Right renal pelvis (tissue), 4 donors: ENCODE measurements around the gene AHDC1. TPM values are rescaled to one million over a fixed set of nuclear protein-coding genes. Genes with fewer than 3 reads are reported as not detected.

Experiments used
- DNase-seq, 4 donors: peaks; one replicate each; pipeline ENCODE4 v3.0.0-alpha.2; 2013; ENCODE audit warnings: low read depth in 4 of 4, low spot score in 3 of 4, missing footprints in 1 of 4
- polyA plus RNA-seq, 4 donors: library from polyadenylated mRNA; unstranded; fragments of 120-200 nt; gene quantifications; one replicate each; pipeline ENCODE4 v1.2.1, GENCODE V29; 2013; ENCODE audit not compliant: insufficient read length in 4 of 4

AHDC1 gene
- polyA plus RNA-seq, 4 donors = 39.4 to 51.5 (median 46.8) TPM

DNA sequence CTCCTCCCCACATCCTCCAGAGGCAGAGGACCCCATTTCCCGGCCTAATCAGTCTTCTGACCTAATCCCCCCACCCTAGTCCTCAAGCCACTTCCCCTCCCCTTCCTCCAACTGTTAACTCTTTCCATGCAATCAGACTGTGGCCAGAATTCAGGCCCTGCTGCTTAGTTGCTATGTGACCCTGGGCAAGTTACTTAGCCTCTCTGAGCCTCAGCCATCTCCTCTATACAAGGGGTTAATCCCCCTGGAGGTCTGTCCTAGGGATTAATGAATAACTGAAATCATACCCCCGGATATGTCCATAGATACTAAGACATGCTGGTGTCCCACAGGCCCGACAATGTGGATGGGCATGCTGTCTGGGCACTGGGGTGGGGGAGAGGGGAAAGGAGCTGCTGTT lies 18.3 kb downstream of the AHDC1 start:
- DNase-seq = no peak

GRCh38 chr1:27584453-27584852 lies 19.5 kb downstream of the AHDC1 start:
- no peak for DNase-seq

- no peak for DNase-seq
Measured at GRCh38 chr1:27583479-27583878, 20.5 kb downstream of the AHDC1 start.

GRCh38 chr1:27581823-27582243 lies 22.1 kb downstream of the AHDC1 start:
- DNase-seq = no peak

DNA sequence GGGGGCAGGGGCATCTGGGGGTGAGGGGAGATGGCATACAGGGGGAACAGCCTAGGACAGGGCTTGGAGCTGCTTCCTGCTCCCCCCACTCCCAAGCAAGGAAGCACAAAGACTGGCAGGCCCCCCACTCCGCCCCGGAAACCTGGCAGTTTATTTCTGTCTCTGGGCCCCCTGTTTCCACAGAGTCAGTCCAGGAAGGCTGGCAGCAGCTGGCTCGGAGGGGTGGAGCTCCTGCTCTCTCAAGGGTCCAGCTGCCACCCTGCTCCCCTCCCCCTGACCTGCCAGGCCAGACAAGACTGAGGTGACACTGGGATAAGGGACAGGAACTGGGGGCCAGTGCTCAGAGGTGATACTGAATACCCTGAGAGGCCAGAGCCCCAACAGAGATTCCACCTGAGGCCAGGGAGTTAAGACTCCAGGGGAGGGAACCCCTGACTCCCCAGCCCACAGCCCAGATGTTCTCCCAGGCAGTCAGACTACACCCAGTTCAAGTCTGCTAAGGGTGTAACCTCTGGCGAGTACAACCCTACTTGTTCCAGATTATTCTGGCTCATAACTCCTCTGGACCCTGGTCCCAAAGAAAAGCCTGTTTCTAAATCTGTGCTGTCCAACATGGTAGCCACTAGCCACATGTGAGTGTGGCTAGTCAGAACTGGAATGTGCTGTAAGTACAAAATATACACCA lies 26.3 kb downstream of the AHDC1 start:
- no peak for DNase-seq

DNA sequence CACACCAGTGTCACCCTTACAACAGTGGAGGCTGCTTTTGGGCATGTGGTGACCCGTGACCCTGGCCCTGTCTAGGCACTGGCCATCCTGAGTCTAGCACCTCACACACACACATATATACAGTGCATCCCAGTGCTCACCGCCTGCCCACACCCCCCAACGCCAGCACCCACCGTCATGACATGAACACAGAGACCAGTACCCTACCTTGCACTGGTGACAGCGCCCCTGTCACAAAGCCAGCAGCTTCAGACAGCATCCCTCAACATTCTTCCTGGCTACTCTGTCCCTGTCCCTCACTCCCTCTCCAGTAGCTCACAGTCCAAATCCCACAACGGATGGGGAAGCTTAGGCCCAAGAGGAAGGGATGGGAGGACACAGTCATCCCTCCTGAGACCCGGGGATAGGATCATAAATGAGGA lies 27.1 kb downstream of the AHDC1 start:
- DNase-seq = no peak

GRCh38 chr1:27575840-27576331 lies 28.1 kb downstream of the AHDC1 start:
- DNase-seq = no peak

DNA sequence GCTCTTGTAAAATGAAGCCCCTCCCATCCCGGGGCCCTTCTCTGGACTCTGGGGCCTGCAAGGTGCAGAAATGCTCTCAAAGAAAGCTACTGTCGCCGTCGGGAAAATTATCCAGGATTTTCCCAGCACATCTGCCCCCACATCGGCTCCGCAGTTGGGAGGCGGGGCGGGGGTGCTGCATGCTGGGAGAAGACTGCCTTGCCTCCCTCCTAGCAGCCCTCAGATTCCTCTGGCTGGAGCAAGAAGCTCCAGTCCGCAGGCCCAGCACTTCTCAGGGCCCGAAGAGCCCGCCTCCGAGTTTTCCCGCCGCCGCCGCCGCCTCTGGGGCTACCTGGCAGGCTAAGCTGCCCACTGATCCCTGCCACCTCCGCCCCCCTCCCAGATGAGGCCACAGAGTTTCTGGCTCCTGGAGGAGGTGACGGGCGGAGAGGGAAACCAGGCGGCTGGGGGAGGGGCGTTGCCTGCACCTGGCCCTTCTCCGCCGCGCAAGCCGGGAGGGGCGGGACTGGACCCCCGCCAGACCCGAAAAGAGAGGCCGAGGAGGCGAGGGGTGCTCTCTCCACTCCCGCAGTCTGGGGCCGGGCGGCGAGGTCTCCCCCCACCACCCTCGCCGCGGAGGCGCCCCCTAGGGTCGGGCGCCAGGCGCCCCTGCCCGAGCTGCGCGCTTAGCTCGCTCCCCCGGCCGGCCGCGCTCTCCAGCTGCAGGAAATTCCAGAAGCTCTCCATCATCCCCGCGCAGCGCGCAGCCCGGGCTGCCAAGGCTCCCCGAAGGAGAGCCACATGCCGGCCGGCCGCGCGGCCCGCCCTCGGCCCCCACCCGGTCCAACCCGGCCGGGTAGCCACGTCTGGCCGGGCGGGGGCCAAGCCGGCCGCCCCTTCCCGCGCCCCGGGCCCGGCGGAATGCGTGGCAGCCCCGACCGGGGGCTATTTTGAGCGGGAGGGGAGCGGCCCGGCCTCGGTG lies 28.8 kb downstream of the AHDC1 start:
- DNase-seq = no peak

- DNase-seq = no peak
Measured at GRCh38 chr1:27574001-27574781, 29.8 kb downstream of the AHDC1 start.

- DNase-seq = no peak
Measured at GRCh38 chr1:27572679-27573426, 31.1 kb downstream of the AHDC1 start.

- no peak for DNase-seq
Measured at GRCh38 chr1:27572019-27572678, 31.8 kb downstream of the AHDC1 start.

GRCh38 chr1:27571439-27572018 lies 32.4 kb downstream of the AHDC1 start:
- no peak for DNase-seq

GRCh38 chr1:27570784-27571183 lies 33.2 kb downstream of the AHDC1 start:
- no peak for DNase-seq

GRCh38 chr1:27570356-27570755 lies 33.6 kb downstream of the AHDC1 start:
- no peak for DNase-seq

DNA sequence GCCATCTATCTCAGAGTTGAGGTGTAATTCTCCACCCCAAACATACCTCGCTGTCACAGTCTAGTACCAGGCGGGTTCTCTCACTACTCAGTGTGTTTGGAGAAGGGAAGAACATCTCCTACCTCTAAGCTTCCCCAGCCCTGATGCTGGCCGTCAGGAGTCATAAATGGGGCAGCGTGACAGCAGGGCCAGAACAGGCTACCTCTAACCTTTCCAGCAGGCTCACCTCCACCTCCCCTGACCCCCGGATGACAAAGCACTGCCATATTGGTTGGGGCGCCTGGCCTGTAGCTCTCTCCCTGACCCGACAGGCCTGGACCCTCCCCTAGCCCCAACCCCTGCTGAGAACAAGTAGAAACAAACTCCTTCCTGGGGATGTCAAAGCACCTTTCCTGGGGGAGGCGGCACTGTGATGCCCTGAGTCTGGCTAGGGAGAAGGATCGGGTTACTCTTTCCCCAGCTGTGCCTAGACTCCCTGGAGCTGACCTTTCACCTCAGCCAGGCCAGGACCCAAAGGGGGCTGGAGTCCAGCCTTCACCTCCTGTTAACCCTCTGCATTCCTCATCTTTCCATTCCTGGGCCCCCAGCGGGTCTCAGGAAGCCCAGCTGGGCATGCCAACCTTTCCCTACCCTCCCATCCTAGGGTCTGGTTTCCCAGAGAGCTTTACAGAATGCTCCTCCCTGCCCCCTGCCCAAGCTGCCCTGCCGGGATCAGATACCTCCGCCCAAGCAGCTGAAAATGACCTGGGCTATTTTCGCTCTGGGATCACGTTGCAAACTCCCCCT lies 34.2 kb downstream of the AHDC1 start:
- no peak for DNase-seq

DNA sequence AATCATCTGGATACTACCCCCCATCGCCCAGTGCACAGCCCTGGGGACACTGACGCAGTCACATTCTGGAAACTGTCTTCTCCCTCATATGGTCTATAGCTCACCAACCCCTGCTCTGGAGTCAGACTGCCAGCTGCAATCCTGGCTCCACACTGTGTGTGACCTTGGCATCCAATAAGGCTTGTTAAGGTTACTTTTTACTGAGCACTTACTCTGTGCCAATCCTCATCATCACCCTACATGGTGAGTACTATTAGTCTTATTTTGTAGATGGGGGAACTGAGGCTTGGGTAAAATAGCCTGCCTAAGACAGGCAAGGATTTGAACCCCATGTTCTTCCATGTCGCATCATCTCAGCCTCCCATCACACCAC lies 34.9 kb downstream of the AHDC1 start:
- DNase-seq = no peak

GRCh38 chr1:27568300-27569087 lies 35.5 kb downstream of the AHDC1 start:
- DNase-seq = peak; percentile 82 to 91 (median 89)

DNA sequence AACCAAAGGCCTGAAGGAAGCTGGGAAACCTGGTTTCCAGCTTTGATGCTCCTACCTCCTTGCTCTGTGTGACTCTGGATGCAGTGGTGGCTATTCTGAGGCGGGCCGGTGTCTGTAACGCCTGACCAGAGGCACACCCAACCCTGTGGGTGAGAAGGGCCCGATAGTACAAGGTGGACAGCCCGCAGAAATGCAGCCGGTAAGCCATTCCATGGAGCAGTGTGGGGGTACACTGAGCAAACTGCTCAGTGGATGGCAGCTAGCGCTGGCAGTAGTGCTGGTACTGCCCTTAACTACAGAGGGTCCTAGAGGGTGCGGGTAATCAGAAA lies 36.0 kb downstream of the AHDC1 start:
- DNase-seq = no peak
